PC-3 (cell line): ENCODE results near the gene DLG2. TPM values are rescaled to one million over a fixed set of nuclear protein-coding genes. Genes with fewer than 3 reads are reported as not detected.

ENCODE experiments used
- ATAC-seq: fragments of 200-7000 bp; cut with Tn5 transposase; 2 replicates; pipeline ENCODE4 v1.9.1; 2020; ENCODE audit warnings: mild to moderate bottlenecking, moderate library complexity
- BruUV-seq: library from RNA; stranded (reverse); fragments of 400-500 nt; replicated peaks from 2 replicates; lab custom pipeline; 2021; lab: Mats Ljungman, UMichigan
- CTCF ChIA-PET: fragments of 300-600 bp; sonication (Branson Sonifier 250); formaldehyde crosslinking; loops from one replicate; lab custom pipeline; 2022; ENCODE audit warnings: antibody characterized with exemption; lab: Charles Lee
- POLR2A ChIA-PET: fragments of 300-600 bp; sonication (Branson Sonifier 250); formaldehyde crosslinking; loops from one replicate; lab custom pipeline; 2022; ENCODE audit warnings: antibody characterized with exemption; ENCODE audit not compliant: unreplicated experiment; lab: Charles Lee
- DNase-seq: peaks from one replicate; pipeline ENCODE4 v3.0.0-alpha.2; 2015
- H2AFZ ChIP-seq: fragments of 300-600 bp; sonication (generic); 2 replicates; pipeline ENCODE4 v1.6.0; 2016; ENCODE audit warnings: antibody characterized with exemption, low read length
- H3F3A ChIP-seq: fragments of 300-600 bp; sonication (generic); one replicate; pipeline ENCODE4 v1.6.0; 2017; ENCODE audit warnings: antibody characterized with exemption, low read length, control low read depth, mild to moderate bottlenecking; ENCODE audit not compliant: unreplicated experiment
- H3K27ac ChIP-seq: fragments of 300-600 bp; sonication (generic); 2 replicates; pipeline ENCODE4 v1.5.1; 2016; ENCODE audit warnings: mild to moderate bottlenecking, low read length
- H3K27me3 ChIP-seq: fragments of 300-600 bp; sonication (generic); 2 replicates; pipeline ENCODE4 v1.6.1; 2016; ENCODE audit warnings: low read length, mixed read lengths
- H3K36me3 ChIP-seq: fragments of 300-600 bp; sonication (generic); 2 replicates; pipeline ENCODE4 v1.6.1; 2016; ENCODE audit warnings: low read depth, mixed run types, low read length, mixed read lengths
- H3K4me1 ChIP-seq: fragments of 300-600 bp; sonication (generic); 2 replicates; pipeline ENCODE4 v1.5.1; 2016; ENCODE audit warnings: low read length; ENCODE audit not compliant: insufficient read depth
- H3K4me2 ChIP-seq: fragments of 300-600 bp; sonication (generic); 2 replicates; pipeline ENCODE4 v1.6.0; 2016; ENCODE audit warnings: low read length
- H3K4me3 ChIP-seq: fragments of 300-600 bp; sonication (generic); 2 replicates; pipeline ENCODE4 v1.5.1; 2016; ENCODE audit warnings: mild to moderate bottlenecking, low read length, mixed read lengths
- H3K79me2 ChIP-seq: fragments of 300-600 bp; sonication (generic); 2 replicates; pipeline ENCODE4 v1.6.1; 2017; ENCODE audit warnings: low read length, mixed read lengths
- H3K9ac ChIP-seq: fragments of 300-600 bp; sonication (generic); 2 replicates; pipeline ENCODE4 v1.6.0; 2016; ENCODE audit warnings: mild to moderate bottlenecking, low read length
- H3K9me2 ChIP-seq: fragments of 300-600 bp; sonication (generic); replicated peaks from 2 replicates; pipeline ENCODE4 v1.6.1; 2016; ENCODE audit warnings: mixed run types, low read length, mixed read lengths
- H3K9me3 ChIP-seq: fragments of 300-600 bp; sonication (generic); 2 replicates; pipeline ENCODE4 v1.6.1; 2016; ENCODE audit warnings: low read length, mixed read lengths
- H4K20me1 ChIP-seq: fragments of 300-600 bp; sonication (generic); 2 replicates; pipeline ENCODE4 v1.6.1; 2016; ENCODE audit warnings: low read length, mixed read lengths
- CTCF ChIP-seq: fragments of 300-600 bp; sonication (generic); conservative IDR thresholded peaks from 2 replicates; pipeline ENCODE4 v1.5.1; 2017; ENCODE audit warnings: antibody characterized with exemption, low read depth, mild to moderate bottlenecking, low read length
- EZH2 ChIP-seq: fragments of 300-600 bp; sonication (generic); IDR thresholded peaks from one replicate; pipeline ENCODE4 v1.6.1; 2017; ENCODE audit warnings: antibody characterized with exemption, mild to moderate bottlenecking, low read length; ENCODE audit not compliant: unreplicated experiment
- EZH2phosphoT487 ChIP-seq: fragments of 300-600 bp; sonication (generic); IDR thresholded peaks from 2 replicates; pipeline ENCODE4 v1.6.1; 2018; ENCODE audit warnings: mild to moderate bottlenecking, antibody characterized with exemption, low read length, borderline replicate concordance
- intact Hi-C: fragments of 100-400 bp; cut with micrococcal nuclease; formaldehyde crosslinking; loops from 2 replicates; pipeline ENCODE4 v1.9.0; 2023
- total RNA-seq: library from RNA; depleted of rRNA; stranded (reverse); fragments of >200 nt; gene quantifications from 2 replicates; pipeline ENCODE4 v1.2.3, GENCODE V29; 2014

DLG2 gene
- total RNA-seq, 1 experiment from 2014 or later: 0.58 TPM

DNA sequence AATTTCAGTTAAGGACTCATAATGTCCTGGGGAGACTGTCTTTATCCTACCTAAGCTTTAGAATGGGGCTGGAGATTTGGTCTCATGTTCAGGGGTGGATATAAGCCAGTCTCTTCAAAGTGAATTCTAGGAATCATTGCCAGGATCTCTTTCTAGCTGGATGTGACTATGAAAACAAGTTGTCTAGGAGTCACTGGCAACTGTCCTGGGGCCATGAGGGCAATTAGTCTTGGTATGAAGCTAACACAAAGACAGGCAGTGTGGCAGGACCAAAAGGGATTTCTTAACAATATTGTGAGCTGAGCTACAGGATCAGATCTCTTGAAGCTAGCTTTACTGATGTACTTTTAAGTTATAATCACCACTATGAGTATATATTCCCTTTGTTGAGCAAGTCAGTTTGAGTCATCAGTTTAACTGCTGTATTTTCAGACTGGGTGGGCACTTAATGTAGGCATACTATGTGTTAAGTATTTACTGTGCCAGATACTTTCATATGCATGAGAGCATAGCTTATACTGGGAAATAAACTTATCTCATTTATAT, 1951.0 kb downstream of the DLG2 start:
- no peak for ATAC-seq
- Histone ChIP-seq H4K20me1 (no peaks in the 10 kb centered on the region), H3K27ac (no peak overlapping the region), H2AFZ (no peak overlapping the region), H3K9me3 (no peaks in the 10 kb centered on the region), H3K4me1 (no peaks in the 10 kb centered on the region), H3K4me2 (no peak overlapping the region), H3K36me3 (no peaks in the 10 kb centered on the region), H3F3A (no peaks in the 10 kb centered on the region), H3K4me3 (no peak overlapping the region), H3K9ac (no peak overlapping the region), H3K27me3 (peaks cover 32% of the 10 kb centered on the region), H3K79me2 (no peaks in the 10 kb centered on the region), H3K9me2 (no peaks in the 10 kb centered on the region)
- no TSS peak for BruUV-seq
- intact Hi-C loops: no loop called here
- CTCF ChIA-PET: no interaction called here
- TF ChIP-seq EZH2: no peak
- no peak for TF ChIP-seq CTCF
- TF ChIP-seq EZH2phosphoT487: no peak
- POLR2A ChIA-PET: no interaction called here
- DNase-seq: no peak

DNA sequence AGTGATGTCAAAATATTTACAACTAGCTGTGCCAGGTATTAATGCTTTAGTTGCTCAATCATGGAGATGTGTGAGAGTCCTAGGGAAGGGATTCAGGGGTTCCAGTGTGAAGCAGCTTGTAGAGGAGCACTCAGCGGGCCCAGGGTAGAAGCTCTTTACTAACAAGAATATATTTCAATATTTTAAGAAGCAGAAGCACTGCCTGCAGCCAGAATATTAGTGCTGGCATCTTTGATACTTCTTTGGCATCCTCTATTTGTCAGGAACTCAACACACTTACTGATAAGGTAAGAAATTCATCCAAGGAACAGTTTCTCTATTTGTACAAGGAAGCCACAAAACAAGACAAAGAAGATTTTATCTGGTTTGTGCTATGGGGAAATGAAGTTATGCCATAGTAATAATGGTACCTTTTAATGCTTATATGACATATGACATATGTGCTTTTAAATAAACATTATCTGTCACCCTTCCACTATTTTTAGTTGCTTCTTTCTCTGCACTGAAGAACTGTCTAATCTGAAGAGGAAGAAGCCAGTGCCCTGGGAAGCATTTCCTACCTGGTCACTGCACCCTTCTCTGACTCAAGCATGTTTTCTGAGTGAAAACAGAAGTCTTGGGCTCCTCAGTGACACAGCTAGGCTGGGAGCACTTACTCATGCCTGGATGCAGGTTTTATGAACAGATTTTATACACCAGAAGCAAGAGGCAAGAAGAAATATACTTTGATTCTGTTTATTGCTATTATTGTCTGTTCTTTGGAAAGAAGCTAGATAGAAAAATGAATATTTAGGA, 1952.8 kb downstream of the DLG2 start:
- H3K4me1 ChIP-seq: no peaks in the 10 kb centered on the region
- H3K27ac ChIP-seq: no peak overlapping the region
- H3K9me2 ChIP-seq: no peaks in the 10 kb centered on the region
- H3K27me3 ChIP-seq: 0 out of 2 replicates have a peak, but pooled peaks cover 16% of the 10 kb centered on the region
- DNase-seq (no peak), ATAC-seq (no peak)
- H3K9ac ChIP-seq: no peak overlapping the region
- intact Hi-C loops: no loop called here
- CTCF ChIA-PET: no interaction called here
- TF ChIP-seq EZH2phosphoT487: no peak
- TF ChIP-seq CTCF: no peak
- TF ChIP-seq EZH2: no peak
- no peaks in the 10 kb centered on the region for H3K36me3 ChIP-seq
- H3K9me3 ChIP-seq: no peaks in the 10 kb centered on the region
- no peaks in the 10 kb centered on the region for H3F3A ChIP-seq
- H3K4me2 ChIP-seq: no peak overlapping the region
- POLR2A ChIA-PET: no interaction called here
- no peak overlapping the region for H3K4me3 ChIP-seq
- no peaks in the 10 kb centered on the region for H4K20me1 ChIP-seq
- H2AFZ ChIP-seq: no peak overlapping the region
- no peaks in the 10 kb centered on the region for H3K79me2 ChIP-seq
- no TSS peak for BruUV-seq

DNA sequence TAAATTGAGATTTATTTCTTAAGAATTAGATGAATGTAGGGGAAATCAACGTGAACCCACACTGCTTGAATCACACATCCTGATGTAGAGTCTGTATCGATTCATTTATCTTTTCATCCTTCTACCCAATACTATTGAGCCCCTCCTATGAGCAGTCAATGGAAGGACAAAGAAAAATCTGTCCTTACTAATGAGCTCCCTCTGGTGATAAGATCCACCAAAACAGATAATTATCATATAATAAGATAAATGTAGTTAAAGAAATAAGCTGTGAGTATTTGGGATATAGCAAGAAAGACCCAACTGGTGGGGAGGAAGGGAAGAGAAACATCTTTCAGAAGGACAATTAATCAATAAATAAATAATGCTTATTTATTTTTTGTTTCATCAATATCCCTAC, 1955.9 kb downstream of the DLG2 start:
- Histone ChIP-seq H3K4me1 (no peaks in the 10 kb centered on the region), H3K27ac (no peak overlapping the region), H3K36me3 (no peaks in the 10 kb centered on the region), H3K27me3 (peaks cover 16% of the 10 kb centered on the region), H2AFZ (no peak overlapping the region), H3K79me2 (no peaks in the 10 kb centered on the region), H3K9me3 (no peaks in the 10 kb centered on the region), H3K4me2 (no peak overlapping the region), H4K20me1 (no peaks in the 10 kb centered on the region), H3K4me3 (no peak overlapping the region), H3F3A (no peaks in the 10 kb centered on the region), H3K9me2 (no peaks in the 10 kb centered on the region), H3K9ac (no peak overlapping the region)
- no peak for ATAC-seq
- intact Hi-C loops: loop anchor here (1.0 kb wide), 1 partner anchor 378 kb away; no protein-coding TSS in a partner anchor
- POLR2A ChIA-PET: no interaction called here
- TF ChIP-seq CTCF (no peak; the same call in 1 of the 2 replicates), EZH2 (no peak), EZH2phosphoT487 (no peak)
- BruUV-seq: no TSS peak
- DNase-seq: peak; percentile 17
- CTCF ChIA-PET: interaction anchor here (0.7 to 1.3 kb wide), 2 partner anchors 10 to 378 kb away, joined by 3 to 10 read pairs; no protein-coding TSS in a partner anchor
